Ovary (tissue), 9 donors: ENCODE results near the gene CMTM4. TPM values are rescaled to one million over a fixed set of nuclear protein-coding genes. Genes with fewer than 3 reads are reported as not detected.
"Not testable (repeated sequence)": the region's sequence is repeated elsewhere in the genome, so short reads cannot be mapped to it uniquely, and the experiment has no call there.

ENCODE experiments used
- DNase-seq, 5 donors: peaks; one replicate each; pipeline ENCODE4 v3.0.0-alpha.2; 2019 to 2020
- H3K27ac ChIP-seq, 2 donors: fragments of 200-600 bp; one replicate each; pipeline versions ENCODE4 v1.5.1 to v1.8.0; 2019 to 2022
- H3K27me3 ChIP-seq: fragments of 200-600 bp; one replicate; pipeline ENCODE4 v1.8.0; 2022
- H3K36me3 ChIP-seq: fragments of 200-600 bp; sonication (generic); one replicate; pipeline ENCODE4 v1.5.1; 2019
- H3K4me1 ChIP-seq: one replicate; pipeline ENCODE4 v1.8.1; 2013; ENCODE audit warnings: mild to moderate bottlenecking, moderate library complexity; ENCODE audit not compliant: insufficient read depth
- H3K4me3 ChIP-seq: fragments of 200-600 bp; sonication (generic); one replicate; pipeline ENCODE4 v1.5.1; 2017
- H3K9me3 ChIP-seq, 2 donors: fragments of 200-600 bp in 1 of 2; sonication (generic) in 1 of 2; one replicate each; pipeline versions ENCODE4 v1.5.1 to v1.8.1; 2013 to 2019; ENCODE audit warnings: mild to moderate bottlenecking in 1 of 2, moderate library complexity in 1 of 2
- EP300 ChIP-seq: sonication (generic); formaldehyde crosslinking; IDR thresholded peaks from one replicate; pipeline ENCODE4 v1.6.1; 2017; ENCODE audit warnings: antibody characterized with exemption
- POLR2A ChIP-seq: fragments of 450-650 bp; IDR thresholded peaks from one replicate; pipeline ENCODE4 v1.6.1; 2017; ENCODE audit warnings: antibody characterized with exemption, mild to moderate bottlenecking, moderate library complexity
- WGBS, 3 donors: extraction: QIAGEN DNeasy Blood & Tissue Kit in 1 of 3; methylation state at CpG; one replicate each; pipeline versions ENCODE4 v1.1.5 to v1.1.7; 2013 to 2017; 5-methylcytosine and 5-hydroxymethylcytosine counted together
- intact Hi-C, 4 donors: fragments of 100-400 bp; cut with DNase I; formaldehyde crosslinking; loops; one replicate each; pipeline versions ENCODE4 v1.11.0 to v1.15.1; 2022 to 2023
- polyA plus RNA-seq, 2 donors: library from polyadenylated mRNA; stranded (reverse); fragments of 200-250 nt in 1 of 2; fragments of 350-450 nt in 1 of 2; fragmentation: Illumina TruSeq in 1 of 2; extraction: RNeasy Lipid Tissue Mini Kit (QIAGEN cat#74804) in 1 of 2; gene quantifications; one replicate each; pipeline ENCODE4 v1.2.3, GENCODE V29; 2013 to 2014
- total RNA-seq, 7 donors: library from RNA; depleted of rRNA in 2 of 7; stranded (reverse); fragments of >200 nt in 2 of 7; fragmentation: NEBNext Ultra II Directional in 3 of 7; extraction: Animal tissue kit (Norgen Biotek cat#: 25700) in 3 of 7; gene quantifications; one replicate each; pipeline versions ENCODE4 v1.1.0 to v1.2.4, GENCODE V29; 2016 to 2023
- TF ChIP-seq, protein P1 (sequence below), 3 donors: fragments of 450-650 bp in 2 of 3; fragments of 200-600 bp in 1 of 3; IDR thresholded peaks; one replicate each; pipeline versions ENCODE4 v1.5.1 to v1.8.0; 2016 to 2022; ENCODE audit warnings: antibody characterized with exemption in 3 of 3, mild to moderate bottlenecking in 1 of 3
- donor health status: DM: no; HTN: no; CAD: no; lungs with moderate emphysema.
- donor health status: DM: no; HTN: no; CAD: no.
- donor health status: Bipolar disorder and iron deficiency.
- donor health status: DM: yes; HTN: yes; CAD: no.
- donor health status: DM: no; HTN: no; CAD: no.
- donor health status: DM: yes; HTN: yes; CAD: no.

The CMTM4 gene
- total and polyA plus RNA-seq, 9 donors: 5.4 to 47.1 (median 13.1) TPM

GRCh38 chr16:66599726-66600125 is 96.8 kb downstream of the CMTM4 start:
- WGBS, 3 donors: 87 to 90% (median 88%) methylated on average over 4 of the region's 4 CpGs
- H3K4me1 ChIP-seq: peaks cover 3% of the 10 kb centered on the region
- H3K27me3 ChIP-seq: no peaks in the 10 kb centered on the region
- H3K4me3 ChIP-seq: no peak overlapping the region
- H3K27ac ChIP-seq: no peak overlapping the region
- intact Hi-C loops: loop anchor here in 3 of 4 donors (10.0 kb wide), 4 partner anchors 45 to 265 kb away; partner anchors contain the start of genes CKLF (in 1 of the 3) and TK2 (in 1 of the 3)
- H3K36me3 ChIP-seq: no peaks in the 10 kb centered on the region
- TF ChIP-seq, protein P1, sequence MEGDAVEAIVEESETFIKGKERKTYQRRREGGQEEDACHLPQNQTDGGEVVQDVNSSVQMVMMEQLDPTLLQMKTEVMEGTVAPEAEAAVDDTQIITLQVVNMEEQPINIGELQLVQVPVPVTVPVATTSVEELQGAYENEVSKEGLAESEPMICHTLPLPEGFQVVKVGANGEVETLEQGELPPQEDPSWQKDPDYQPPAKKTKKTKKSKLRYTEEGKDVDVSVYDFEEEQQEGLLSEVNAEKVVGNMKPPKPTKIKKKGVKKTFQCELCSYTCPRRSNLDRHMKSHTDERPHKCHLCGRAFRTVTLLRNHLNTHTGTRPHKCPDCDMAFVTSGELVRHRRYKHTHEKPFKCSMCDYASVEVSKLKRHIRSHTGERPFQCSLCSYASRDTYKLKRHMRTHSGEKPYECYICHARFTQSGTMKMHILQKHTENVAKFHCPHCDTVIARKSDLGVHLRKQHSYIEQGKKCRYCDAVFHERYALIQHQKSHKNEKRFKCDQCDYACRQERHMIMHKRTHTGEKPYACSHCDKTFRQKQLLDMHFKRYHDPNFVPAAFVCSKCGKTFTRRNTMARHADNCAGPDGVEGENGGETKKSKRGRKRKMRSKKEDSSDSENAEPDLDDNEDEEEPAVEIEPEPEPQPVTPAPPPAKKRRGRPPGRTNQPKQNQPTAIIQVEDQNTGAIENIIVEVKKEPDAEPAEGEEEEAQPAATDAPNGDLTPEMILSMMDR (IDR thresholded peaks at IDR 0.05): no peak
- TF ChIP-seq POLR2A: no peak
- no peak for TF ChIP-seq EP300
- DNase-seq: no peak
- H3K9me3 ChIP-seq: no peaks in the 10 kb centered on the region

DNA sequence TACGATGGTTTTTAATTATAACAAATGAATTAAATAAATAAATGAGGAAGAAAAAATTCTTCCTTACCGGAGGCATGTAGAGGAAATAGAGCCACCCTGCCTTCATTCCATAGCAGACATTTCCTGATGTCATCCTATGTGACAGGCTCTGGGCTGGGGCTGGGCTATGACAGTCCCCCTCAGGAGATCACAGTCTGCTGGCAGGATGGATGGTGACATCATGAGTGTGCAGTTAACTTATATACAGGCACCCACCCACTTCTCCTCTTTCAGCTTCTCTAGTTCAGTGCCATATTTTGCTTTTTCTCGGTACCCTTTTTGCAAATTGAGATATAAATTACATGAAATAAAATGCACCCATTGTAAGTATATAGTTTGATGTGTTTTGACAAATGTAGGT is 98.4 kb downstream of the CMTM4 start:
- H3K4me3 ChIP-seq: no peak overlapping the region
- H3K4me1 ChIP-seq: no peaks in the 10 kb centered on the region
- no peaks in the 10 kb centered on the region for H3K9me3 ChIP-seq
- no peaks in the 10 kb centered on the region for H3K27me3 ChIP-seq
- no peak overlapping the region for H3K27ac ChIP-seq
- TF ChIP-seq POLR2A: no peak
- TF ChIP-seq, protein P1 (IDR thresholded peaks at IDR 0.05): no peak
- TF ChIP-seq EP300: no peak
- H3K36me3 ChIP-seq: no peaks in the 10 kb centered on the region
- no peak for DNase-seq
- 79 to 84% (median 82%) methylated on average over 3 of the region's 3 CpGs for WGBS, 3 donors
- intact Hi-C loops: no loop called here

- TF ChIP-seq POLR2A (no peak), EP300 (no peak)
- TF ChIP-seq, protein P1 (IDR thresholded peaks at IDR 0.05): no peak
- no peaks in the 10 kb centered on the region for H3K27me3 ChIP-seq
- no peaks in the 10 kb centered on the region for H3K4me1 ChIP-seq
- intact Hi-C loops: no loop called here
- no peaks in the 10 kb centered on the region for H3K9me3 ChIP-seq
- no peak overlapping the region for H3K27ac ChIP-seq
- WGBS, 3 donors: 79 to 85% (median 85%) methylated on average over 5 of the region's 5 CpGs
- no peaks in the 10 kb centered on the region for H3K36me3 ChIP-seq
- H3K4me3 ChIP-seq: no peak overlapping the region
- DNase-seq: no peak
Observed at GRCh38 chr16:66596986-66597848, 99.3 kb downstream of the CMTM4 start.

DNA sequence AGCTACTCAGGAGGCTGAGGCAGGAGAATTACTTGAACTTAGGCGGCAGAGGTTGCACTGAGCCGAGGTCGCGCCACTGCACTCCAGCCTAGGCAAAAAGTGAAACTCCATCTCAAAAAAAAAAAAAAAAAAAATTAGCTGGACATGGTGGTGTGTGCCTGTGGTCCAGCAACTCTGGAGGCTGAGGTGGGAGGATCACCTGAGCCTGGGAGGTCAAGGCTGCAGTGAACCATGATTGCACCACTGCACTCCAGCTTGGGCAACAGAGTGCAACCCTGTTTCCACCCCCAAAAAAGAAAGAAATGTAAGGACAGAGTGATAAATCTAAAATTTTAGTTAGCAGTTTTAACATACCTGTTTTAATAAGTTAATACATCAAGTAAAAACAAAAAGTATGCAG is 100.0 kb downstream of the CMTM4 start:
- intact Hi-C loops, H3K36me3 ChIP-seq, H3K9me3 ChIP-seq, H3K27me3 ChIP-seq, H3K4me3 ChIP-seq, DNase-seq, H3K4me1 ChIP-seq, H3K27ac ChIP-seq: not testable (repeated sequence)
- WGBS, 3 donors: 97 to 100% (median 97%) methylated on average over 4 of the region's 4 CpGs

DNA sequence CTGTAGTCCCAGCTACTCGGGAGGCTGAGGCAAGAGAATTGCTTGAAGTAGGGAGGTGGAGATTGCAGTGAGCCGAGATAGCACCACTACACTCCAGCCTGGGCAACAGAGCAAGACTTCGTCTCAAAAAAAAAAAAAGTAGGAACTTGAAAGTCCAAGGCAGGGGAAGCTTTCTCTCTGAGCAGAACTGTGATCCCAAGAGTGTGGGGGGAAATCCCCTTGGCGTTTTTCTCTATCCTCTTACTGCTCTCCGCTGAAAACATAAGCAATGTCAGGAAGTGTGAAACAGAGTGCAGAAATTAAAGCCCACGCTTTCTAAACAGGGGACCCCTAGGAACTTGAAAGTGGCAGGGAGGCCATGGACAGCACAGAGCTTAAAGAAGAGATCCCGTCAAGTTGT is 101.8 kb downstream of the CMTM4 start:
- Histone ChIP-seq H3K27me3 (no peaks in the 10 kb centered on the region), H3K36me3 (no peaks in the 10 kb centered on the region), H3K9me3 (no peaks in the 10 kb centered on the region), H3K4me3 (no peak overlapping the region), H3K4me1 (no peaks in the 10 kb centered on the region), H3K27ac (no peak overlapping the region)
- intact Hi-C loops: no loop called here
- 73 to 77% (median 77%) methylated on average over 7 of the region's 7 CpGs for WGBS, 3 donors
- TF ChIP-seq POLR2A (no peak), EP300 (no peak)
- TF ChIP-seq, protein P1 (IDR thresholded peaks at IDR 0.05): no peak
- DNase-seq: no peak
